Endothelial cell (in vitro differentiated cells): ENCODE measurements around the gene PXYLP1. TPM values are rescaled to one million over a fixed set of nuclear protein-coding genes. Genes with fewer than 3 reads are reported as not detected.

Source experiments
- DNase-seq: peaks from one replicate; pipeline ENCODE4 v3.0.0; 2021; ENCODE audit warnings: low spot score
- H3K27ac Mint-ChIP-seq: one replicate; pipeline ENCODE4 v1.8.0; 2021; ENCODE audit warnings: mixed read lengths, inconsistent platforms; ENCODE audit not compliant: unreplicated experiment
- H3K27me3 Mint-ChIP-seq: one replicate; pipeline ENCODE4 v1.8.0; 2021; ENCODE audit warnings: mild to moderate bottlenecking, moderate library complexity, mixed read lengths, inconsistent platforms; ENCODE audit not compliant: unreplicated experiment
- H3K36me3 Mint-ChIP-seq: one replicate; pipeline ENCODE4 v1.8.0; 2021; ENCODE audit warnings: mild to moderate bottlenecking, low read depth, mixed read lengths, inconsistent platforms; ENCODE audit not compliant: unreplicated experiment
- H3K4me1 Mint-ChIP-seq: one replicate; pipeline ENCODE4 v1.8.0; 2021; ENCODE audit warnings: mild to moderate bottlenecking, mixed read lengths, inconsistent platforms; ENCODE audit not compliant: unreplicated experiment
- H3K4me3 Mint-ChIP-seq: one replicate; pipeline ENCODE4 v1.8.0; 2021; ENCODE audit warnings: mild to moderate bottlenecking, mixed read lengths, inconsistent platforms; ENCODE audit not compliant: unreplicated experiment
- H3K9me3 Mint-ChIP-seq: one replicate; pipeline ENCODE4 v1.8.0; 2021; ENCODE audit warnings: mixed read lengths, inconsistent platforms; ENCODE audit not compliant: unreplicated experiment
- CTCF ChIP-seq: fragments of 200-600 bp; sonication (generic); IDR thresholded peaks from one replicate; pipeline ENCODE4 v1.5.0; 2021; ENCODE audit warnings: antibody characterized with exemption; ENCODE audit not compliant: unreplicated experiment
- total RNA-seq: library from RNA; stranded (reverse); fragmentation: NEBNext Ultra II Directional; extraction: Animal tissue kit (Norgen Biotek cat#: 25700); gene quantifications from one replicate; pipeline ENCODE4 v1.2.1, GENCODE V29; 2021; ENCODE audit not compliant: unreplicated experiment

PXYLP1 gene
- total RNA-seq, 1 donor from 2014 or later: 4.4 TPM

DNA sequence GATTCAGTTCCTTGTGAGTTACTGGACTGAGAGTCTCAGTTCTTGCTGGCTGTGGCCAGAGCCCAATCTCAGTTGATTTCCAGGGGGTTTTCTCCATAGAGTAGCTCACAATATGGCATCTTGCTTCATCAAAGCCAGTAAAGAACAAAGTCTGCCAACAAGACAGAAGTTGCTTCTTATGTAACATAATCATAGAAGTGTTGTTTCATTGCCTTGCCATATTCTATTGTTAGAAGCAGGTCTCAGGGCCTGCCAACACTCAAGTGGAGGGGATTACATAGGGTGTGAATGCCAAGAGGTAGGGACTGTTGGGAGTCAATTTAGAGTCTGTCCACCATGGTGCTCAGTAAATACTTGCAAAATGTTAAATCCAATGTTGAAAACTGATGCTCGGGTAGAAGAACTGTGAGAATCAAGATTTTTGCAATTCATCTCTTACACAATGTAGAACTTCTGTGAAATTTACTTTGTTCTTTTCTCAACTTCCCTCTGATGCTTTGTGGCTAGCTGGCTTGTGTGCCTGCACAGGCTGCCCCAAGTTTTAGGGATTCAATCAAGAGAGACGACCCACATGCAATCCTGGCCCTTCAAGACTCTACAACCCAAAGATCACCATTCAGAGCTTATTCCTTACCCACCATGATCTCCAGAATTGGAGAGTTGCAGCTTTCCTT is 13.3 kb upstream of the PXYLP1 start:
- peaks cover 1% of the 10 kb centered on the region for H3K27me3 Mint-ChIP-seq
- no peaks in the 10 kb centered on the region for H3K4me1 Mint-ChIP-seq
- no peak for DNase-seq

DNA sequence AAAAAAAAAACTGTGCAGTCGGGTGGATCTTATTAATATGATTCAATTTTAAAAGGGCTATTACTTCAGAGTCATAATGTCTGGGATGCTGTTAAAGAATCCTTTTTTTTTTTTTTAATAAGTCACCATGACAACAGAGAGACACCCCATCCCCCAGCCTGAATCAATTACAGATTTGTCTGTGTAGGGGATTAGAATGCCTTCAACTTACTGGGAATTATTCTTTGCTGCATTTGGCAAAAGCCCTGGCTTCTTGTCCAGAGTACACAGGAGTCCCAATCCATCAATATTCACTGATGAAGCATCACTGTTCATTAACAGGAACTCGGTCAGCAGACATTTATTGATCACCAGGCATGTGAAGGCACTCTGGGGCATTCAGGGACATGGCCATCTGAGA is 12.7 kb upstream of the PXYLP1 start:
- Mint-ChIP-seq H3K36me3 (no peaks in the 10 kb centered on the region), H3K4me1 (no peaks in the 10 kb centered on the region), H3K4me3 (no peak overlapping the region), H3K9me3 (no peaks in the 10 kb centered on the region), H3K27me3 (peaks cover 1% of the 10 kb centered on the region), H3K27ac (no peak overlapping the region)
- DNase-seq: no peak
- TF ChIP-seq CTCF: no peak

More for the DNA sequence above, 13.3 kb upstream of the PXYLP1 start:
- Mint-ChIP-seq H3K36me3 (no peaks in the 10 kb centered on the region), H3K27ac (no peak overlapping the region), H3K9me3 (no peaks in the 10 kb centered on the region), H3K4me3 (no peak overlapping the region)
- TF ChIP-seq CTCF: no peak

GRCh38 chr3:141223673-141224166 is 7.9 kb upstream of the PXYLP1 start:
- H3K9me3 Mint-ChIP-seq: no peaks in the 10 kb centered on the region
- no peaks in the 10 kb centered on the region for H3K4me1 Mint-ChIP-seq
- no peak for DNase-seq
- no peaks in the 10 kb centered on the region for H3K36me3 Mint-ChIP-seq
- TF ChIP-seq CTCF: no peak
- no peak overlapping the region for H3K27ac Mint-ChIP-seq
- H3K4me3 Mint-ChIP-seq: no peak overlapping the region
- peaks cover 1% of the 10 kb centered on the region for H3K27me3 Mint-ChIP-seq

DNA sequence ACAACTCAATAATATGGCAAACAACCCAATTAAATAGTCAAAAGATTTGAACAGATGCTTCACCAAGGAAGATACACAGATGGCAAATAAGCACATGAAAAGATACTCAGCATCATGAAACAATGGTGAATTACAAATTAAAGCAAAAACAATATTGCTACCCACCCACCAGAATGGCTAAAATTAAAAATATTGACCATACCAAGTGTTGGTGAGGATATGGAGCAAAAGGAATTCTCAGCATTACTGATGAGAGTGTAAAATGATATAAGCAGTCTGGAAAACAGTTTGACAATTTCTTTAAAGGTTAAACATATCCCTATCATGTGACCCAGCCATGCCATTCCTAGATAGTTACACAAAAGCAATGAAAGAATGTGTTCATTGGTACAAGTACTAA is 5.7 kb upstream of the PXYLP1 start:
- no peaks in the 10 kb centered on the region for H3K36me3 Mint-ChIP-seq
- peaks cover 7% of the 10 kb centered on the region for H3K27me3 Mint-ChIP-seq
- H3K4me3 Mint-ChIP-seq: no peak overlapping the region
- DNase-seq: no peak
- H3K9me3 Mint-ChIP-seq: no peaks in the 10 kb centered on the region
- peaks cover 6% of the 10 kb centered on the region for H3K4me1 Mint-ChIP-seq
- no peak overlapping the region for H3K27ac Mint-ChIP-seq
- no peak for TF ChIP-seq CTCF

DNA sequence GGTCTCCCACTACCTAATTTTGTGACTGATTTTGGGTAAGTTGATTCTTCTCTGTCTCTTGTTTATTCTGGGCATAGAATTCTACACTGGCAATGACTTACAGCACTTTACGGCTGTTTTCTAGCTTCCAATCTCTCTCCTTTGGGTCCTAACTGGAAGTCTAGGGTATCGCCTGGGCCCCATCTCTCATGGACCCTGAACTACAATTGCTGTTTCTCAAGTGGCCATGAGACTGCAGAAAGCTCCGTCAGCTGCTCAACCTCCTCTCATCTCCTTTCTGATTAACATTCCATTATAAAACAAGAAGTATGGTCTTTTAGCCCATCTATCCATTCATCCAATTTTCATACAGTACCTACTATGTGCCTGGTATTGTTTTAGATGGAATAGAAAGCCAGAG is 4.4 kb upstream of the PXYLP1 start:
- Mint-ChIP-seq H3K4me3 (no peak overlapping the region), H3K36me3 (no peaks in the 10 kb centered on the region), H3K9me3 (no peaks in the 10 kb centered on the region), H3K27ac (no peak overlapping the region), H3K4me1 (peaks cover 7% of the 10 kb centered on the region), H3K27me3 (peaks cover 7% of the 10 kb centered on the region)
- TF ChIP-seq CTCF: no peak
- no peak for DNase-seq
